Epithelial cell of proximal tubule (primary cell): ENCODE data around the gene TES. TPM values are rescaled to one million over a fixed set of nuclear protein-coding genes. Genes with fewer than 3 reads are reported as not detected.

Experiments
- DNase-seq: peaks from one replicate; pipeline ENCODE4 v3.0.0-alpha.2; 2011; ENCODE audit warnings: low read depth
- H3K4me3 ChIP-seq: 2 replicates; pipeline ENCODE4 v1.5.1; 2011; ENCODE audit warnings: low read depth, mild to moderate bottlenecking, low read length
- CTCF ChIP-seq: conservative IDR thresholded peaks from 2 replicates; pipeline ENCODE4 v1.5.1; 2012; ENCODE audit warnings: low read depth, mild to moderate bottlenecking, low read length
- total RNA-seq: library from RNA; depleted of rRNA; stranded (reverse); fragments of >200 nt; gene quantifications from 2 replicates; pipeline ENCODE4 v1.2.3, GENCODE V29; 2015

TES gene
- total RNA-seq, 1 donor from 2014 or later, result 174 TPM

GRCh38 chr7:116298576-116298975 lies 88.2 kb downstream of the TES start:
- H3K4me3 ChIP-seq, result no peak overlapping the region
- DNase-seq, result no peak
- TF ChIP-seq CTCF, result no peak

- TF ChIP-seq CTCF, result no peak
- H3K4me3 ChIP-seq, result no peak overlapping the region
- DNase-seq, result no peak
Measured at GRCh38 chr7:116305485-116306408, 95.4 kb downstream of the TES start.

- DNase-seq, result no peak
- no peak overlapping the region for H3K4me3 ChIP-seq
- TF ChIP-seq CTCF, result no peak
Measured at GRCh38 chr7:116306409-116307048, 96.2 kb downstream of the TES start.

- no peak overlapping the region for H3K4me3 ChIP-seq
- no peak for TF ChIP-seq CTCF
- no peak for DNase-seq
Measured at GRCh38 chr7:116307253-116307652, 96.9 kb downstream of the TES start.

Other genes with a start within 250 kb of the TES start
- gene TFEC, start 179.8 kb upstream of the TES start, total RNA-seq, result not detected in 2 replicates